Neural cell (in vitro differentiated cells): Measurements from ENCODE around the gene NHLRC4.

ENCODE experiments used
- EP300 ChIP-seq: fragments of 450-650 bp; conservative IDR thresholded peaks from 2 replicates; pipeline ENCODE4 v1.6.1; 2014; ENCODE audit warnings: antibody characterized with exemption, mild to moderate bottlenecking, moderate library complexity; ENCODE audit not compliant: poor library complexity, severe bottlenecking
- TF ChIP-seq, protein P1 (sequence below): IDR thresholded peaks from 2 replicates; pipeline ENCODE4 v1.6.1; 2012; ENCODE audit warnings: borderline replicate concordance

- no peak for TF ChIP-seq EP300
- TF ChIP-seq, protein P1, sequence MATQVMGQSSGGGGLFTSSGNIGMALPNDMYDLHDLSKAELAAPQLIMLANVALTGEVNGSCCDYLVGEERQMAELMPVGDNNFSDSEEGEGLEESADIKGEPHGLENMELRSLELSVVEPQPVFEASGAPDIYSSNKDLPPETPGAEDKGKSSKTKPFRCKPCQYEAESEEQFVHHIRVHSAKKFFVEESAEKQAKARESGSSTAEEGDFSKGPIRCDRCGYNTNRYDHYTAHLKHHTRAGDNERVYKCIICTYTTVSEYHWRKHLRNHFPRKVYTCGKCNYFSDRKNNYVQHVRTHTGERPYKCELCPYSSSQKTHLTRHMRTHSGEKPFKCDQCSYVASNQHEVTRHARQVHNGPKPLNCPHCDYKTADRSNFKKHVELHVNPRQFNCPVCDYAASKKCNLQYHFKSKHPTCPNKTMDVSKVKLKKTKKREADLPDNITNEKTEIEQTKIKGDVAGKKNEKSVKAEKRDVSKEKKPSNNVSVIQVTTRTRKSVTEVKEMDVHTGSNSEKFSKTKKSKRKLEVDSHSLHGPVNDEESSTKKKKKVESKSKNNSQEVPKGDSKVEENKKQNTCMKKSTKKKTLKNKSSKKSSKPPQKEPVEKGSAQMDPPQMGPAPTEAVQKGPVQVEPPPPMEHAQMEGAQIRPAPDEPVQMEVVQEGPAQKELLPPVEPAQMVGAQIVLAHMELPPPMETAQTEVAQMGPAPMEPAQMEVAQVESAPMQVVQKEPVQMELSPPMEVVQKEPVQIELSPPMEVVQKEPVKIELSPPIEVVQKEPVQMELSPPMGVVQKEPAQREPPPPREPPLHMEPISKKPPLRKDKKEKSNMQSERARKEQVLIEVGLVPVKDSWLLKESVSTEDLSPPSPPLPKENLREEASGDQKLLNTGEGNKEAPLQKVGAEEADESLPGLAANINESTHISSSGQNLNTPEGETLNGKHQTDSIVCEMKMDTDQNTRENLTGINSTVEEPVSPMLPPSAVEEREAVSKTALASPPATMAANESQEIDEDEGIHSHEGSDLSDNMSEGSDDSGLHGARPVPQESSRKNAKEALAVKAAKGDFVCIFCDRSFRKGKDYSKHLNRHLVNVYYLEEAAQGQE = no peak
Measured at GRCh38 chr16:559411-560203, 7.2 kb upstream of the NHLRC4 start.
